H1 (cell line): ENCODE results near the gene TLK1. TPM values are rescaled to one million over a fixed set of nuclear protein-coding genes. Genes with fewer than 3 reads are reported as not detected.

Source experiments
- CTCF ChIA-PET: fragments of 300-600 bp; sonication (Branson Sonifier 250); formaldehyde crosslinking; loops from one replicate; lab custom pipeline; 2021; ENCODE audit not compliant: partially characterized antibody; lab: Charles Lee
- POLR2A ChIA-PET: fragments of 300-600 bp; sonication (Branson Sonifier 250); formaldehyde crosslinking; loops from one replicate; lab custom pipeline; 2021; ENCODE audit warnings: inconsistent platforms; ENCODE audit not compliant: partially characterized antibody; lab: Charles Lee
- DNase-seq, 2 experiments: peaks; one replicate each; pipeline versions ENCODE4 v3.0.0 to v3.0.0-alpha.2; 2010 to 2022; ENCODE audit warnings: low spot score in 2 of 2, low read depth in 1 of 2, mixed read lengths in 1 of 2
- FAIRE-seq: peaks from 2 replicates; lab custom pipeline; 2011; peaks lifted over from hg19 to GRCh38; lab: Jason Lieb, UNC
- H2AFZ ChIP-seq: 2 replicates; pipeline ENCODE4 v1.8.1; 2012; ENCODE audit warnings: low read length, inconsistent platforms
- H2AK5ac ChIP-seq: 2 replicates; pipeline ENCODE4 v1.6.1; 2013; ENCODE audit warnings: low read depth, low read length
- H2BK120ac ChIP-seq: replicated peaks from 2 replicates; pipeline ENCODE3; 2013; ENCODE audit warnings: low read depth, low read length, inconsistent platforms
- H2BK12ac ChIP-seq: 2 replicates; pipeline ENCODE4 v1.6.1; 2013; ENCODE audit warnings: low read depth, low read length
- H2BK15ac ChIP-seq: 2 replicates; pipeline ENCODE4 v1.6.1; 2013; ENCODE audit warnings: low read length
- H2BK20ac ChIP-seq: 2 replicates; pipeline ENCODE4 v1.6.1; 2013; ENCODE audit warnings: low read length
- H2BK5ac ChIP-seq: 2 replicates; pipeline ENCODE4 v1.6.1; 2013; ENCODE audit warnings: low read depth, low read length
- H3K14ac ChIP-seq: 2 replicates; pipeline ENCODE4 v1.6.1; 2013; ENCODE audit warnings: inconsistent platforms; ENCODE audit not compliant: insufficient read length
- H3K18ac ChIP-seq: 2 replicates; pipeline ENCODE4 v1.6.1; 2013; ENCODE audit warnings: low read length; ENCODE audit errors: extremely low read depth
- H3K23ac ChIP-seq: 2 replicates; pipeline ENCODE4 v1.6.1; 2013; ENCODE audit warnings: inconsistent platforms; ENCODE audit not compliant: insufficient read length
- H3K23me2 ChIP-seq: 2 replicates; pipeline ENCODE4 v1.6.1; 2013; ENCODE audit warnings: low read depth, low read length
- H3K27ac ChIP-seq: 2 replicates; pipeline ENCODE4 v1.6.1; 2011; ENCODE audit warnings: low read depth, low read length, inconsistent platforms
- H3K27me3 ChIP-seq, 4 experiments: replicated peaks in 1 of 4; 1 replicate in 1 of 4; 2 replicates in 3 of 4; pipeline versions ENCODE4 v1.6.1 to v1.8.1; 2011 to 2013; ENCODE audit warnings: low read length in 3 of 4, mild to moderate bottlenecking in 3 of 4, inconsistent platforms in 2 of 4, mixed read lengths in 2 of 4, moderate library complexity in 1 of 4; ENCODE audit not compliant: control insufficient read depth in 3 of 4, insufficient read depth in 3 of 4; ENCODE audit errors: extremely low read depth in 1 of 4
- H3K36me3 ChIP-seq, 4 experiments: 2 replicates each; pipeline versions ENCODE4 v1.6.1 to v1.8.1; 2011 to 2013; ENCODE audit warnings: mild to moderate bottlenecking in 4 of 4, low read length in 3 of 4, moderate library complexity in 2 of 4, control low read depth in 1 of 4, inconsistent platforms in 1 of 4; ENCODE audit not compliant: insufficient read depth in 4 of 4, control insufficient read depth in 2 of 4
- H3K4ac ChIP-seq: replicated peaks from 2 replicates; pipeline ENCODE3; 2013; ENCODE audit warnings: low read length, low read depth, mixed read lengths, inconsistent platforms; ENCODE audit not compliant: insufficient read length
- H3K4me1 ChIP-seq, 4 experiments: replicated peaks in 1 of 4; 1 replicate in 1 of 4; 2 replicates in 3 of 4; pipeline versions ENCODE4 v1.6.1 to v1.8.1; 2011 to 2013; ENCODE audit warnings: low read length in 3 of 4, inconsistent platforms in 2 of 4, mixed read lengths in 1 of 4; ENCODE audit not compliant: insufficient read depth in 4 of 4, control insufficient read depth in 3 of 4
- H3K4me2 ChIP-seq, 2 experiments: 2 replicates each; pipeline versions ENCODE4 v1.6.1 to v1.8.1; 2011 to 2013; ENCODE audit warnings: low read depth in 2 of 2, low read length in 2 of 2, control low read depth in 1 of 2, inconsistent platforms in 1 of 2, mild to moderate bottlenecking in 1 of 2; ENCODE audit not compliant: insufficient read depth in 1 of 2
- H3K4me3 ChIP-seq, 4 experiments: fragments of 200-600, 300-600 bp in 1 of 4; sonication (generic), shearing (Covaris generic), sonication (Bioruptor Twin) in 1 of 4; 2 replicates each; pipeline versions ENCODE4 v1.5.1 to v1.8.1; 2011 to 2016; ENCODE audit warnings: low read length in 4 of 4, low read depth in 3 of 4, control low read depth in 2 of 4, inconsistent platforms in 2 of 4, mild to moderate bottlenecking in 2 of 4, mixed read lengths in 1 of 4, moderate library complexity in 1 of 4; ENCODE audit not compliant: insufficient read depth in 2 of 4; ENCODE audit errors: extremely low read depth in 1 of 4
- H3K56ac ChIP-seq: replicated peaks from 2 replicates; pipeline ENCODE3; 2013; ENCODE audit warnings: low read depth, mild to moderate bottlenecking, mixed read lengths, low read length, inconsistent platforms; ENCODE audit not compliant: insufficient read length
- H3K79me1 ChIP-seq: 2 replicates; pipeline ENCODE4 v1.6.1; 2013; ENCODE audit warnings: low read depth, low read length, control low read depth
- H3K79me2 ChIP-seq, 2 experiments: 2 replicates each; pipeline versions ENCODE4 v1.6.1 to v1.8.1; 2012 to 2013; ENCODE audit warnings: low read length in 2 of 2, mild to moderate bottlenecking in 2 of 2, inconsistent platforms in 1 of 2; ENCODE audit not compliant: insufficient read depth in 2 of 2, control insufficient read depth in 1 of 2
- H3K9ac ChIP-seq, 4 experiments: replicated peaks in 1 of 4; 1 replicate in 1 of 4; 2 replicates in 3 of 4; pipeline versions ENCODE4 v1.6.1 to v1.8.1; 2011 to 2013; ENCODE audit warnings: low read depth in 3 of 4, low read length in 3 of 4, control low read depth in 2 of 4, mild to moderate bottlenecking in 2 of 4, moderate library complexity in 2 of 4, inconsistent platforms in 1 of 4; ENCODE audit errors: extremely low read depth in 1 of 4
- H3K9me3 ChIP-seq, 2 experiments: 2 replicates each; pipeline versions ENCODE4 v1.6.1 to v1.8.1; 2012 to 2013; ENCODE audit warnings: mild to moderate bottlenecking in 2 of 2, moderate library complexity in 2 of 2, control low read depth in 1 of 2, inconsistent platforms in 1 of 2, low read depth in 1 of 2, low read length in 1 of 2, mixed read lengths in 1 of 2; ENCODE audit not compliant: insufficient read depth in 2 of 2
- H4K20me1 ChIP-seq, 2 experiments: replicated peaks in 1 of 2; 2 replicates each; pipeline versions ENCODE3 to v1.8.1; 2011 to 2013; ENCODE audit warnings: inconsistent platforms in 2 of 2, low read length in 2 of 2, mild to moderate bottlenecking in 1 of 2; ENCODE audit not compliant: insufficient read depth in 2 of 2, control insufficient read depth in 1 of 2
- H4K5ac ChIP-seq: 2 replicates; pipeline ENCODE4 v1.6.1; 2013; ENCODE audit warnings: low read length, low read depth, mixed read lengths, inconsistent platforms; ENCODE audit not compliant: insufficient read length
- H4K8ac ChIP-seq: 2 replicates; pipeline ENCODE4 v1.8.0; 2013; ENCODE audit warnings: mild to moderate bottlenecking, moderate library complexity, low read length, inconsistent platforms; ENCODE audit not compliant: insufficient read depth; ENCODE audit errors: extremely low read depth
- H4K91ac ChIP-seq: replicated peaks from 2 replicates; pipeline ENCODE3; 2013; ENCODE audit warnings: low read length, mixed read lengths, inconsistent platforms; ENCODE audit not compliant: insufficient read length
- CHD1 ChIP-seq: IDR thresholded peaks from 2 replicates; pipeline ENCODE4 v1.6.1; 2012; ENCODE audit warnings: low read depth, low read length, improper control_type of control experiment
- KDM5A ChIP-seq: fragments of 200-600 bp; IDR thresholded peaks from 2 replicates; pipeline ENCODE4 v1.7.1; 2012; ENCODE audit warnings: mild to moderate bottlenecking, low read length, inconsistent platforms, mixed read lengths
- MAFK ChIP-seq: IDR thresholded peaks from 2 replicates; pipeline ENCODE4 v1.6.1; 2012; ENCODE audit warnings: low read depth, mild to moderate bottlenecking, improper control_type of control experiment, low read length
- MAX ChIP-seq: IDR thresholded peaks from 2 replicates; pipeline ENCODE4 v1.6.1; 2012; ENCODE audit warnings: inconsistent platforms
- PHF8 ChIP-seq: fragments of 200-600 bp; sonication (generic); conservative IDR thresholded peaks from 2 replicates; pipeline ENCODE4 v1.7.1; 2012; ENCODE audit warnings: low read depth, mild to moderate bottlenecking, inconsistent platforms, low read length, moderate library complexity
- RFX5 ChIP-seq: IDR thresholded peaks from 2 replicates; pipeline ENCODE4 v1.6.1; 2011; ENCODE audit warnings: low read depth, low read length, improper control_type of control experiment, borderline replicate concordance
- RNF2 ChIP-seq: fragments of 200-900, 300-1000 bp; sonication (generic); IDR thresholded peaks from 2 replicates; pipeline ENCODE4 v1.7.1; 2016; ENCODE audit warnings: borderline replicate concordance, low read depth, mild to moderate bottlenecking, antibody characterized with exemption, low read length; ENCODE audit not compliant: poor library complexity, severe bottlenecking; ENCODE audit errors: missing control alignments
- RXRA ChIP-seq: IDR thresholded peaks from 2 replicates; pipeline ENCODE4 v1.6.1; 2011; ENCODE audit warnings: low read depth, mild to moderate bottlenecking, low read length, moderate library complexity; ENCODE audit not compliant: insufficient read depth
- SAP30 ChIP-seq: fragments of 300-600 bp; sonication (generic); IDR thresholded peaks from 2 replicates; pipeline ENCODE4 v1.7.1; 2012; ENCODE audit warnings: low read length, moderate library complexity, mild to moderate bottlenecking, inconsistent platforms; ENCODE audit not compliant: insufficient read depth, insufficient replicate concordance
- SRF ChIP-seq: IDR thresholded peaks from 2 replicates; pipeline ENCODE4 v1.6.1; 2011; ENCODE audit warnings: mild to moderate bottlenecking, low read depth, low read length, moderate library complexity
- SUZ12 ChIP-seq: fragments of 200-600 bp; sonication (generic); IDR thresholded peaks from 2 replicates; pipeline ENCODE4 v1.6.1; 2012; ENCODE audit warnings: mild to moderate bottlenecking, inconsistent platforms, low read length, moderate library complexity, mixed read lengths
- USF2 ChIP-seq: IDR thresholded peaks from 2 replicates; pipeline ENCODE4 v1.6.1; 2011; ENCODE audit warnings: low read length, improper control_type of control experiment
- YY1 ChIP-seq: IDR thresholded peaks from 2 replicates; pipeline ENCODE4 v1.6.1; 2011; ENCODE audit warnings: low read depth, mild to moderate bottlenecking, low read length
- WGBS, 2 experiments: shearing (Covaris generic) in 1 of 2; methylation state at CpG; one replicate each; pipeline versions ENCODE4 v1.1.6 to v1.1.7; 2013 to 2015; ENCODE audit warnings: low lambda C conversion rate in 2 of 2, mixed read lengths in 2 of 2, inconsistent platforms in 1 of 2, low coverage in 1 of 2, missing lambda C conversion rate in 1 of 2; ENCODE audit not compliant: insufficient replicate concordance in 2 of 2, insufficient coverage in 1 of 2, insufficient read length in 1 of 2; ENCODE audit errors: extremely low coverage in 1 of 2, missing lambda C conversion rate in 1 of 2; 5-methylcytosine and 5-hydroxymethylcytosine counted together
- polyA plus RNA-seq, 7 experiments: library from polyadenylated mRNA; depleted of rRNA in 3 of 7; stranded (reverse) in 5 of 7; unstranded in 2 of 7; fragments of >200 nt in 5 of 7; fragments of 200-250 nt in 2 of 7; gene quantifications; 1 replicate in 5 of 7; 2 replicates in 1 of 7; 4 replicates in 1 of 7; pipeline versions ENCODE4 v1.2.1 to v1.2.3, GENCODE V29; 2011 to 2013; ENCODE audit warnings: missing spikeins in 2 of 7, mixed read lengths in 2 of 7
- total RNA-seq: library from RNA; stranded (reverse); fragmentation: NEBNext Ultra II Directional; extraction: Animal tissue kit (Norgen Biotek cat#: 25700); gene quantifications from 2 replicates; pipeline ENCODE4 v1.2.1, GENCODE V29; 2021

TLK1 gene
- total and polyA plus RNA-seq, 2 of the 8 experiments (the other 6 are each of a cell fraction or from before 2014, with no cell fraction given): 11.2 to 102 TPM

GRCh38 chr2:171009386-171009785 lies 151.3 kb downstream of the TLK1 start:
- H2BK120ac ChIP-seq: no peak overlapping the region
- no peak overlapping the region for H4K91ac ChIP-seq
- H3K4ac ChIP-seq: no peak overlapping the region
- H2BK15ac ChIP-seq: no peak overlapping the region
- H3K36me3 ChIP-seq: peaks cover 8 to 46% (median 21%) of the 10 kb centered on the region in 4 experiments
- no peak overlapping the region for H2AK5ac ChIP-seq
- DNase-seq: no peak
- no peaks in the 10 kb centered on the region for H3K9me3 ChIP-seq
- H3K23me2 ChIP-seq: no peaks in the 10 kb centered on the region; the same call in 1 of the 2 replicates
- no peak overlapping the region for H4K5ac ChIP-seq
- H3K79me2 ChIP-seq: no peaks in the 10 kb centered on the region
- no peak overlapping the region for H2AFZ ChIP-seq
- H3K18ac ChIP-seq: no peak overlapping the region
- no peaks in the 10 kb centered on the region for H3K4me1 ChIP-seq
- no peak overlapping the region for H3K23ac ChIP-seq
- FAIRE-seq: no peak
- no peak overlapping the region for H3K9ac ChIP-seq
- no peak overlapping the region for H2BK5ac ChIP-seq
- H2BK12ac ChIP-seq: no peak overlapping the region
- 92% methylated on average over 4 of the region's 4 CpGs; no CpG with 5 or more reads in 1 of the 2 experiments for WGBS, 2 experiments
- H3K14ac ChIP-seq: no peak overlapping the region
- no peaks in the 10 kb centered on the region for H3K27me3 ChIP-seq
- H3K56ac ChIP-seq: no peak overlapping the region
- H3K4me3 ChIP-seq: no peak overlapping the region
- H3K27ac ChIP-seq: no peak overlapping the region
- CTCF ChIA-PET: interaction anchor here (0.9 to 2.2 kb wide), 3 partner anchors 11 to 37 kb away, joined by 3 to 7 read pairs (median 4); no protein-coding TSS in a partner anchor
- H3K4me2 ChIP-seq: no peak overlapping the region
- no peaks in the 10 kb centered on the region for H3K79me1 ChIP-seq
- H4K8ac ChIP-seq: no peak overlapping the region
- no peak overlapping the region for H2BK20ac ChIP-seq
- H4K20me1 ChIP-seq: no peaks in the 10 kb centered on the region
- POLR2A ChIA-PET: no interaction called here
- no peak for TF ChIP-seq RNF2
- no peak for TF ChIP-seq SUZ12
- no peak for TF ChIP-seq USF2
- TF ChIP-seq SAP30: no peak
- no peak for TF ChIP-seq YY1
- no peak for TF ChIP-seq KDM5A
- no peak for TF ChIP-seq RFX5
- no peak for TF ChIP-seq PHF8
- no peak for TF ChIP-seq CHD1
- TF ChIP-seq SRF: no peak
- TF ChIP-seq RXRA: no peak
- TF ChIP-seq MAX: no peak
- no peak for TF ChIP-seq MAFK
